Lower lobe of right lung (tissue), 2 donors: ENCODE measurements around the gene ULK4. TPM values are rescaled to one million over a fixed set of nuclear protein-coding genes. Genes with fewer than 3 reads are reported as not detected.

Source experiments
- ATAC-seq, 2 donors: fragments of 200-7000 bp; cut with Tn5 transposase; one replicate each; pipeline ENCODE4 v1.9.1; 2020 to 2022; ENCODE audit warnings: mild to moderate bottlenecking in 2 of 2, moderate library complexity in 2 of 2
- DNase-seq: peaks from one replicate; pipeline ENCODE4 v3.0.0-alpha.2; 2020
- H3K27ac ChIP-seq: fragments of 200-600 bp; one replicate; pipeline ENCODE4 v1.8.0; 2022
- H3K27me3 ChIP-seq: fragments of 200-600 bp; one replicate; pipeline ENCODE4 v1.8.0; 2022; ENCODE audit warnings: low read depth
- H3K36me3 ChIP-seq: fragments of 200-600 bp; one replicate; pipeline ENCODE4 v1.8.0; 2022; ENCODE audit warnings: mild to moderate bottlenecking
- H3K4me1 ChIP-seq: fragments of 200-600 bp; one replicate; pipeline ENCODE4 v1.8.0; 2022
- H3K4me3 ChIP-seq: fragments of 200-600 bp; one replicate; pipeline ENCODE4 v1.8.0; 2022; ENCODE audit warnings: mild to moderate bottlenecking
- H3K9me3 ChIP-seq: fragments of 200-600 bp; one replicate; pipeline ENCODE4 v1.8.0; 2022
- intact Hi-C: fragments of 100-400 bp; cut with DNase I; formaldehyde crosslinking; loops from one replicate; pipeline ENCODE4 v1.11.0; 2022
- total RNA-seq: library from RNA; stranded (reverse); fragmentation: NEBNext Ultra II Directional; extraction: Animal tissue kit (Norgen Biotek cat#: 25700); gene quantifications from one replicate; pipeline ENCODE4 v1.2.1, GENCODE V29; 2021
- TF ChIP-seq, protein P1 (sequence below): fragments of 200-600 bp; IDR thresholded peaks from one replicate; pipeline ENCODE4 v1.8.0; 2022; ENCODE audit warnings: antibody characterized with exemption, mild to moderate bottlenecking
- donor health status: DM: no; HTN: yes; CAD: no; lungs with severe emphysema.

Gene ULK4
- total RNA-seq, 1 donor from 2014 or later = 11.4 TPM

DNA sequence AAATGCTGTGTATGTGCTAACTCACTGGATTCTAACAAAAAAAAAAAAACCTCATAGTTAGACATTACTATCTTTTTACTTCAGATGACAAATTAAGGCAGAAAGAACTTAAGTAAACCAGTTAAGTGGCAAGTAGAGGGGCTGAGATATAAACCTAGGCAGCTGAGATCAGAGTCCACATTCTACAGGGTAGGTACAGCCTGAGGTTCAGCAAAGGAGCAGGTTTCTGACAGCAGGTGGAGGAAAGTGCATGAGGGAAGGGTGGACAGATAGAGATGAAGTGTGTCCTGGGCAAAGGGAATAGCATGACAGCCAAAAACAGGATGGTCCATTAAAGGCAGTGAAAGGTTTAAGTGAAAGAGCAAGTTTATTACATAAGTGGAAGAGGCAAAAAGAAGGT lies 329.2 kb downstream of the ULK4 start:
- intact Hi-C loops = no loop called here
- DNase-seq (no peak), ATAC-seq (no peak)
- no peaks in the 10 kb centered on the region for H3K9me3 ChIP-seq
- H3K4me3 ChIP-seq = no peak overlapping the region
- H3K27ac ChIP-seq = no peak overlapping the region
- no peaks in the 10 kb centered on the region for H3K36me3 ChIP-seq
- no peaks in the 10 kb centered on the region for H3K27me3 ChIP-seq
- TF ChIP-seq, protein P1, sequence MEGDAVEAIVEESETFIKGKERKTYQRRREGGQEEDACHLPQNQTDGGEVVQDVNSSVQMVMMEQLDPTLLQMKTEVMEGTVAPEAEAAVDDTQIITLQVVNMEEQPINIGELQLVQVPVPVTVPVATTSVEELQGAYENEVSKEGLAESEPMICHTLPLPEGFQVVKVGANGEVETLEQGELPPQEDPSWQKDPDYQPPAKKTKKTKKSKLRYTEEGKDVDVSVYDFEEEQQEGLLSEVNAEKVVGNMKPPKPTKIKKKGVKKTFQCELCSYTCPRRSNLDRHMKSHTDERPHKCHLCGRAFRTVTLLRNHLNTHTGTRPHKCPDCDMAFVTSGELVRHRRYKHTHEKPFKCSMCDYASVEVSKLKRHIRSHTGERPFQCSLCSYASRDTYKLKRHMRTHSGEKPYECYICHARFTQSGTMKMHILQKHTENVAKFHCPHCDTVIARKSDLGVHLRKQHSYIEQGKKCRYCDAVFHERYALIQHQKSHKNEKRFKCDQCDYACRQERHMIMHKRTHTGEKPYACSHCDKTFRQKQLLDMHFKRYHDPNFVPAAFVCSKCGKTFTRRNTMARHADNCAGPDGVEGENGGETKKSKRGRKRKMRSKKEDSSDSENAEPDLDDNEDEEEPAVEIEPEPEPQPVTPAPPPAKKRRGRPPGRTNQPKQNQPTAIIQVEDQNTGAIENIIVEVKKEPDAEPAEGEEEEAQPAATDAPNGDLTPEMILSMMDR = no peak
- no peaks in the 10 kb centered on the region for H3K4me1 ChIP-seq

DNA sequence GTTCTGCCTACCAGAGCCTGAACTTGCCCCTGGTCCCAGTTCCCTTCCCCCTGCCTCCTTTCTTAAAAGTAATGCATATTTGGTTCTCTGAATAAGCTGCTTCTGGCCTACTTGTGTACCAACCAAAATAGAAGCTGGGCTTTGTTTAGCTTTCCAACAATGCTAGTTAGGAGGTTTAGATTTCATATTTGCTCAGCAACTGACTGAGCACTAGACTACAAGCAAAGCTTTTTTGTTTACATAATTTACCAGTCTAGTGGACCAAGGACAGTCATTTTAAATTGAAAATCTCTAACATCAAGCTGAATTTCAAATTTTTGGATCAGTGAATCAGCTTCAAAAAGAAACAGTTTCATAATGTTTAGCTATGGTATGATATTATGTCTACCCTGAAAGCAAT lies 331.2 kb downstream of the ULK4 start:
- Histone ChIP-seq H3K4me1 (no peaks in the 10 kb centered on the region), H3K36me3 (no peaks in the 10 kb centered on the region), H3K27ac (no peak overlapping the region), H3K9me3 (no peaks in the 10 kb centered on the region), H3K4me3 (no peak overlapping the region), H3K27me3 (no peaks in the 10 kb centered on the region)
- intact Hi-C loops = no loop called here
- no peak for DNase-seq
- no peak for ATAC-seq
- TF ChIP-seq, protein P1 = no peak

DNA sequence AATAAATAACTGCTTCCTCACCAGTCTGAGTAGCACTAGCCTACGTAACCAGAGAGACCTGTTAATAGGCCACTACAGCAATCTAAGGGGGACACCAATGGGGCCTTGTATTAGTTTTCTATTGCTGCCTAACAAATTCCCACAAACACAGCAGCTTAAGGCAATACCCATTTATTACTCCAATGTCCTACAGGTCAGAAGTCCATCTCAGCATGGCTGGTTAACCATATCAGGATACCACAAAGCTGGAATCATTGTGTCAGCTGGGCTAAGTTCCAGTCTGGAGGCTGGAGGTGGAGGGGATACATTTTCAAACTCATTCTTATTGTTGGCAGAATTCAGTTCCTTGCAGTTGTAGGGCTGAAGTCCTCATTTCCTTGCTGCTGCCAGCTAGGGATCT lies 331.9 kb downstream of the ULK4 start:
- Histone ChIP-seq H3K36me3 (no peaks in the 10 kb centered on the region), H3K4me1 (no peaks in the 10 kb centered on the region), H3K27me3 (no peaks in the 10 kb centered on the region), H3K9me3 (no peaks in the 10 kb centered on the region), H3K4me3 (no peak overlapping the region), H3K27ac (no peak overlapping the region)
- intact Hi-C loops = no loop called here
- DNase-seq (no peak), ATAC-seq (no peak)
- TF ChIP-seq, protein P1 = no peak

DNA sequence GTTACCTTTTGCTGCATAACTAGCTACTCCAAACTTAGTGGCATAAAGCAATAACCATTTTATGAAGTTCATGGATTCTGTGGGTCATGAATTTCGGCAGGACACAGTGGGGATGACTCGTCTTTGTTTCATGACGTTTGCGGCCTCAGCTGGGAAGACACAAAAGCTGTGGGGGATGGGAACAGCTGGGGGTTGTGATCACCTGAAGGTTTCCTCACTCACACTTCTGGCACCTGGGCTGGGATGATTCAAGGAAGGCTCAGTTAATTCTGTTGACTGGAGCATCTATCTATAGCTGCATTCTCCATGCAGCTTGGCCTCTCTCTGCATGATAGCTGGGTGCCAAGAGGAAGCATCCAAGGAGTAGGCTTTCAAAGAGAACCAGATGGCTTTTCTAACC lies 332.8 kb downstream of the ULK4 start:
- Histone ChIP-seq H3K36me3 (no peaks in the 10 kb centered on the region), H3K4me3 (no peak overlapping the region), H3K9me3 (no peaks in the 10 kb centered on the region), H3K4me1 (no peaks in the 10 kb centered on the region), H3K27ac (no peak overlapping the region), H3K27me3 (no peaks in the 10 kb centered on the region)
- DNase-seq (no peak), ATAC-seq (no peak)
- intact Hi-C loops = no loop called here
- TF ChIP-seq, protein P1 = no peak

- Histone ChIP-seq H3K36me3 (no peaks in the 10 kb centered on the region), H3K27ac (no peak overlapping the region), H3K9me3 (no peaks in the 10 kb centered on the region), H3K27me3 (no peaks in the 10 kb centered on the region), H3K4me3 (no peak overlapping the region), H3K4me1 (no peaks in the 10 kb centered on the region)
- ATAC-seq = no peak
- DNase-seq = no peak
- TF ChIP-seq, protein P1 = no peak
- intact Hi-C loops = no loop called here
Measured at GRCh38 chr3:41627477-41628087, 334.3 kb downstream of the ULK4 start.
